ENCODE data around the gene TXNL4A.

Gene TXNL4A

GRCh38 chr18:79944126-79944731, 44.1 kb downstream of the TXNL4A start (continued):
- TF ChIP-seq ZNF18 (tag by site-specific recombination; IDR thresholded peaks at IDR 0.05) = no peak
- no peak for TF ChIP-seq ZNF76 (tag by site-specific recombination; IDR thresholded peaks at IDR 0.05; ENCODE audit: borderline replicate concordance, low read depth)
- TF ChIP-seq ZNF48 (tag by site-specific recombination; IDR thresholded peaks at IDR 0.05) = no peak
- no peak for TF ChIP-seq ZNF221 (tag by site-specific recombination; IDR thresholded peaks at IDR 0.05; ENCODE audit: borderline replicate concordance)
- TF ChIP-seq SCRT1 (tag by site-specific recombination; IDR thresholded peaks at IDR 0.05; ENCODE audit: borderline replicate concordance) = peak; percentile 81; the same call in 1 of the 2 replicates
- TF ChIP-seq ZNF248 (tag by site-specific recombination; IDR thresholded peaks at IDR 0.05) = no peak
- TF ChIP-seq KLF9 (tag by site-specific recombination; IDR thresholded peaks at IDR 0.05; ENCODE audit: low read depth) = 0 out of 2 replicates have a peak, but pooled peaks have one; percentile 19
- no peak for TF ChIP-seq ZFP41 (tag by site-specific recombination; IDR thresholded peaks at IDR 0.05; ENCODE audit: borderline replicate concordance)
- TF ChIP-seq, protein P1, sequence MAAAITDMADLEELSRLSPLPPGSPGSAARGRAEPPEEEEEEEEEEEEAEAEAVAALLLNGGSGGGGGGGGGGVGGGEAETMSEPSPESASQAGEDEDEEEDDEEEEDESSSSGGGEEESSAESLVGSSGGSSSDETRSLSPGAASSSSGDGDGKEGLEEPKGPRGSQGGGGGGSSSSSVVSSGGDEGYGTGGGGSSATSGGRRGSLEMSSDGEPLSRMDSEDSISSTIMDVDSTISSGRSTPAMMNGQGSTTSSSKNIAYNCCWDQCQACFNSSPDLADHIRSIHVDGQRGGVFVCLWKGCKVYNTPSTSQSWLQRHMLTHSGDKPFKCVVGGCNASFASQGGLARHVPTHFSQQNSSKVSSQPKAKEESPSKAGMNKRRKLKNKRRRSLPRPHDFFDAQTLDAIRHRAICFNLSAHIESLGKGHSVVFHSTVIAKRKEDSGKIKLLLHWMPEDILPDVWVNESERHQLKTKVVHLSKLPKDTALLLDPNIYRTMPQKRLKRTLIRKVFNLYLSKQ (tag by site-specific recombination; IDR thresholded peaks at IDR 0.05; ENCODE audit: borderline replicate concordance) = no peak
- TF ChIP-seq ZNF544 (tag by site-specific recombination; IDR thresholded peaks at IDR 0.05) = no peak
- no peak for TF ChIP-seq ZBTB21 (tag by site-specific recombination; IDR thresholded peaks at IDR 0.05)
- TF ChIP-seq ZNF335 (tag by site-specific recombination; conservative IDR thresholded peaks at IDR 0.05) = no peak
- peak; percentile 71 for TF ChIP-seq ZFHX2 (tag by site-specific recombination; conservative IDR thresholded peaks at IDR 0.05)

DNA sequence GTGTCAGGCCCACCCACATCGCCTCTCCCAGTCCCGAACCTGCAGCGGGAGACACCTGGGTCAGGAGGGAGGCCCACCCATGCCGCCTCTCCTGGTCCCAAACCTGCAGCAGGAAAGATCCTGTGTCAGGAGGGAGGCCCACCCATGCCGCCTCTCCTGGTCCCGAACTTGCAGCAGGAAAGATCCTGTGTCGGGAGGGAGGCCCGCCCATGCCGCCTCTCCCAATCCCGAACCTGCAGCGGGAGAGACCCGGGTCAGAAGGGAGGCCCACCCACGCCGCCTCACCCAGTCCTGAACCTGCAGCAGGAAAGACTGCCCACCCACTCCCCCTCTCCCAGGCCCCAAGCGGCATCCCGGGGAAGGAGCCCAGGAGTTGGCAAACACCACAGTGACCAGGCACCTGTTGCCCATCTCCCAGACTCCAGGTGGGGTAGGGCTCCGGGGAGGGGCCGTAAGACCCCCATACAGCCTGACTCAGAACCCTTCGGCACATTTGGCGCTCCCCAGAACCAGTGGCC, 44.7 kb downstream of the TXNL4A start:
- TF ChIP-seq ZNF335 (tag by site-specific recombination; conservative IDR thresholded peaks at IDR 0.05) (no peak), SCRT2 (tag by site-specific recombination; IDR thresholded peaks at IDR 0.05) (peak; percentile 84), GLIS2 (tag by site-specific recombination; IDR thresholded peaks at IDR 0.05) (0 out of 2 replicates have a peak, but pooled peaks have one; percentile 20)
- Histone ChIP-seq H3K36me3 (ENCODE audit: control insufficient read depth in 2 of 2, insufficient read depth in 1 of 2, low read length in 2 of 2) (peaks cover 14 to 48% of the 10 kb centered on the region in 2 experiments), H3K9me3 (ENCODE audit: control insufficient read depth, insufficient read depth, low read depth, low read length) (no peaks in the 10 kb centered on the region), H3K4me1 (ENCODE audit: control insufficient read depth, insufficient read depth, low read length) (peaks cover 11% of the 10 kb centered on the region; the same call in 1 of the 2 replicates), H3K4me3 (ENCODE audit: low read depth, low read length) (no peak overlapping the region), H3K27ac (ENCODE audit: extremely low read depth, low read depth, low read length) (no peak overlapping the region)
- ChIA-PET POLR2A (no interaction called here), CTCF (no interaction called here)

- Histone ChIP-seq H3K27ac (ENCODE audit: extremely low read depth, low read depth, low read length) (no peak overlapping the region), H3K36me3 (ENCODE audit: control insufficient read depth in 2 of 2, insufficient read depth in 1 of 2, low read length in 2 of 2) (peaks cover 10 to 42% of the 10 kb centered on the region in 2 experiments), H3K9me3 (ENCODE audit: control insufficient read depth, insufficient read depth, low read depth, low read length) (no peaks in the 10 kb centered on the region), H3K4me1 (ENCODE audit: control insufficient read depth, insufficient read depth, low read length) (peaks cover 11% of the 10 kb centered on the region; the same call in 1 of the 2 replicates), H3K4me3 (ENCODE audit: low read depth, low read length) (no peak overlapping the region)
- ChIA-PET POLR2A (no interaction called here), CTCF (no interaction called here)
- TF ChIP-seq BCL6B (tag by site-specific recombination; IDR thresholded peaks at IDR 0.05) (no peak), KLF17 (tag by site-specific recombination; IDR thresholded peaks at IDR 0.05) (no peak), SP3 (tag by site-specific recombination; IDR thresholded peaks at IDR 0.05) (no peak), ZNF350 (tag by site-specific recombination; IDR thresholded peaks at IDR 0.05) (no peak), ZNF585B (tag by site-specific recombination; IDR thresholded peaks at IDR 0.05) (no peak), ZNF510 (tag by site-specific recombination; IDR thresholded peaks at IDR 0.05; ENCODE audit: insufficient replicate concordance) (no peak)
These were observed 45.4 kb downstream of the TXNL4A start for GRCh38 chr18:79942786-79943607.

Measured in HEK293 (cell line).